Measurements from ENCODE around the gene IDH3G. TPM values are rescaled to one million over a fixed set of nuclear protein-coding genes. Genes with fewer than 3 reads are reported as not detected.

The IDH3G gene
- total RNA-seq, 1 donor from 2014 or later: 17.1 TPM

DNA sequence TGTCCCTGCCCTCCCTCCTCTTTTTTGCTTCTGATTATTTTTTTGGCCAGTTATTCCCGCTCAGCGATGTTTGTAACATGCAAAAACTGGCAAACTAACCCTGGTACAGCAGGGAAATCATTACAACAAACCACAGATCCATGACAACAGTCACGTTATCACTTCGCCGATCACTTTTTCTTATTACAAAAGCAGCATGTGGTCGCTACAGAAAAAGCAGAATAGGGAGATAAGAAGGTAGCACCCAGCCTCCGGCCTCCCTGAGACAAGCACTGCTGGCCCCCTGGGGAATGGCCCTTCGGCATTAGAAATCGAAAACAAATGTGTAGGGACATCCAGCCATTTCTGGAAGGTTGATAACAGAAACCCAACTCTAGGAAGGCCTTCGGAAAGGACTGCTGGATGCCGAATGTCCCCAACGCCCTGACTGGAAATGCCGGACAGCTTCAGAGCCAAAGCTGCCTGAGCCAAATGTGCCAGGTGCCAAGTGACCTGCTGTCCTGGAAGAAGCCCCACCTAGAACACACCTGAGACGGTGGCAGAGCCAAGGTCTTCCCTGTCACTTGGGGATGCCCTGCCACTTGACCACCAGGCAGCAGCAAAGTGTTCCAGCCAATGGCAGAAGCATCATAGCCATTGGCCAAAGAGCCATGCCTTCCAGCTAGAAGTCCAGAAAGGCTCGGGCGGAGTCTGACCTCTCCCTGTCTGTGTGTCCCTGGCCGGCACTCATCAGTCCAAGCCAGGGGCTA lies 2.9 kb downstream of the IDH3G start:
- no peak for DNase-seq (ENCODE audit: low spot score)

DNA sequence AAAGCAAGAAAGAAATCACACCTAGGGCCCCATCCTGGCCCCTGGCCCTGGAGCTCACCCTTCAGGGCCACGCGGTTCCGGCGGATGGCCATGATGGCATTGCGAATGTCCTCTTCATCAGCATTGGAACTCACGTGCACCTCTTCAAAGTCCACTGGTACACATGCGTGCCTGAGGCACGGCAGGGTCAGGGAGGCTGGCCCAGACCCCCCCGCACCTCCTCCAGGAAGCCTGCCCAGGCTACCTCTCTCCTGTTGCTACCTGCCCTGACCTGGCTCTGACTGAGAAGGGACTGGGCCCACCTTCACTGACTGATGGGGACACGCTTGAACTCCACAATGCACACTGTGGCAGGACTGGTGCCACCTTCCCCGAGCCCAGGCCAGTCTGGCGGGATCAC lies 4.5 kb downstream of the IDH3G start:
- no peak for DNase-seq (ENCODE audit: low spot score)

DNA sequence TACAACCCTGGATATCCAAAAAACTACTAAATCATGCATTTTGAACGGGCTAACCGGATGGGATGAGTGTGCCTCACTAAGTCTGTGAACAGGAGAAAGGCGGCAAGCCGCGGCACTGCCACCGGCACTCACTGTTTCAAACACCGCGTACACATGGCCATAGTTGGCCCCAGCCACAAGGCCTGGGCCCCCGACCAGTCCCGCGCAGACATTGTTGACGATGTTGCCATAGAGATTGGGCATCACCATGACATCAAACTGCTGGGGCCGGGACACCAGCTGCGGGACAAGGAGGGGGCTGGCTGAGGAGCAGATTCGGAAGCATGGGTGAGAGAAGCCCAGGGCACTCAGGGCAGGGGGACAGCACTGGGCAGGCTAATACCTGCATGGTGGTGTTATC lies 7.5 kb downstream of the IDH3G start:
- DNase-seq (ENCODE audit: low spot score): no peak

DNA sequence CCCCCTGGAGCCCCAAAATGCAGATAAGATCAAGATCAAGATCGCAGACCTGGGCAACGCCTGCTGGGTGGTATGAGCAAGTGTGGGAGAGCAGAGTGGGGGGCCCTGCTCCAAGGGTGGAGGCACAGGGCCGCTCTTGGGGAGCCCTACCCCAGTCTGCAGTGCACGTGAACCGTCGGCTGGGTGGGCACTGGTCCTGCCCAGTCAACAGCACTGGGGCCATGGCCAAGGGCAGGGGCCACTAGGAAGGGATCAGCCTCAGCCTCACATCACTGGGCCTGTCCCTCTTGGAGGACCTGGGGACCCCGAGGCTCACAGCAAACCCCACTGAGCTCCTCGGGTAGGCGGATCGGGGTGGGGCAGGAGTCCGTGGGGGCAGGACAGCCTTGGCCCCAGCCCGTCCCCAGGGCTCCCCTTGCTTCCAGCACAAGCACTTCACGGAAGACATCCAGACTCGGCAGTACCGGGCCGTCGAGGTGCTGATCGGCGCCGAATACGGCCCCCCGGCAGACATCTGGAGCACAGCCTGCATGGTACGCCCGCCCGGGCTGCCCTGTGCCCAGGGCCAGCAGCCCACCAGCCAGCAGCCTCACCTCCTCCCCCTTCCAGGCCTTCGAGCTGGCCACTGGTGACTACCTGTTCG lies 9.7 kb downstream of the IDH3G start:
- no peak for DNase-seq (ENCODE audit: low spot score)

DNA sequence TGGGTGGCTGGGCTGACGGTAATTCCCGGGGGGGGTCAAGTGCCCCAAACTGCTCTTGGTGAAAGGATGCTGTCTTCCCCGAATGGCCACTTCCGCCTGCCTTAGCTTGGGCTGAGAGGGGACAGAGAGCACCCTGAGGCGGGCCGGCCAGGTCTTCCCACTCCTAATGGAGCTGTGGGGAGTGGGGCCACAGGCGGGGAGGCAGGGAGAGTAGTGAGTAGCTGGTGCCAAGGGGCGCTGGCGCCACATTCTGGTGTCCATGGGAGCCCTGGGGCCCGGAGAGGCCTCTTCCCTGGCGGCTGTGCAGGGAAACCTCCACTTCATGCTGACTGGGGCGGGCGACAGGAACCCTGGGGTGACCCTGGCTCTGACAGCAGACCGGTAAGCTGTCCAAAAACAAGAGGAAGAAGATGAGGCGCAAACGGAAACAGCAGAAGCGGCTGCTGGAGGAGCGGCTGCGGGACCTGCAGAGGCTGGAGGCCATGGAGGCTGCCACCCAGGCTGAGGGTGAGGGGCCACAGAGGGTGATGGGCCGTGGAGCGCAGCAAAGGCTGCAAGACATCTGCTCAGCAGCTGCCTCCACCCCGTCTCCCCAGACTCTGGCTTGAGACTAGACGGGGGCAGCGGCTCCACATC lies 10.7 kb downstream of the IDH3G start:
- DNase-seq (ENCODE audit: low spot score): no peak

DNA sequence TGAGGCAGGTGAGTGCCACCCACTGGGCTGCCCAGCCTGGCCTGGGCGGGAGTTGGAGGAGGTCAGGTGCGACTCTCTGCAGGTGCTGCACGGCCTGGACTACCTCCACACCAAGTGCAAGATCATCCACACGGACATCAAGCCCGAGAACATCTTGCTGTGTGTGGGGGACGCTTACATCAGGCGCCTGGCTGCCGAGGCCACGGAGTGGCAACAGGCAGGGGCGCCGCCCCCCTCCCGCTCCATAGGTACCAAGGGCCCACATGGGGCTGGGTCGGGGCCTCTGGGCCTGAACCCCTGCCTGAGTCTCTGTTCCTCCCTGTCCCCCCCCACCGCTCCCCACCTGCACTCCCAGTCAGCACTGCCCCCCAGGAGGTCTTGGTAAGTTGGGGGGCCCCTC lies 11.3 kb downstream of the IDH3G start:
- DNase-seq (ENCODE audit: low spot score): no peak

DNA sequence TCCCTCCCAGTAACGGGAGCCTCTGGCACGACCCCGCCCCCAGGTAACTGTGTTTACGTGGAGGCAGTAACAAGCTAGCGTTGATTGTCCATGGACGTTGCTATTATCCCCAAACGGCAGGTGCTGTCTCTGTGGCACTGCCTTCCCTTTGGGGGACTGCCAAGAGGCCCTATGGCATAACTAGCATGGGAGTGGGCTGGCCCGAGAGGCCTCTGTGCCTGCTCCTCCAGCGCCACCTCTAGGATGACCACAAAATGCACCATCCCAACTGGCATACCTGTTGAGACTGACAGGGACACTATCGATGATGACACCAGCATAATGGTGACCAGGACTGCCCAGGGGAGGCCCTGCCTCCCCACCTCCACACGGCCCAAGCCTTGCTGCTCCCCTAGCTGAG lies 11.9 kb downstream of the IDH3G start:
- no peak for DNase-seq (ENCODE audit: low spot score)

DNA sequence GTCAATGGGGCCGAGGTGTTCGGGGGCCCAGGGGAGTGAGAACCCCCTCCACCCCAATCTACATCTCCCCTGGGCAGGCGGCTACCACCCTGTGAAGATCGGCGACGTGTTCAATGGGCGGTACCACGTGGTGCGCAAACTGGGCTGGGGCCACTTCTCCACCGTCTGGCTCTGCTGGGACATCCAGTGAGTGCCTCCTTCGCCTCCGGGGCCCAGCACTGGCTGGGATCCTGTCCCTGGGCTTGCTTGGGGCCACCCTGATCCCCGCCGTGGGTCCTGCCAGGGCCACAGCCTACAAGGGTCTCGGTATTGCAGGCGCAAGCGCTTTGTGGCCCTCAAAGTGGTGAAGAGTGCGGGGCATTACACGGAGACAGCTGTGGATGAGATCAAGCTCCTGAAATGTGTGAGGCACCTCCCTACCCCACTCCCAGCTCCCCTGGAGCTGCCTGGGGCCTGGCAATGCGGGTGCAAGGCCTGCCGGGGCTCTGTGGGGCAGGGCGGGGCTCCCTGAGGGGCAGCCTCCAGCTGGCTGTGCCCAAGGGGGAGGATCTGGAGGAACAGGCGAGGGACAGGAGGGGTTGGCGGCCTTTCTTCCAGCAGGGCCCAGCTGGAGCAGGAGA lies 12.6 kb downstream of the IDH3G start:
- peak; percentile 21 for DNase-seq (ENCODE audit: low spot score)

DNA sequence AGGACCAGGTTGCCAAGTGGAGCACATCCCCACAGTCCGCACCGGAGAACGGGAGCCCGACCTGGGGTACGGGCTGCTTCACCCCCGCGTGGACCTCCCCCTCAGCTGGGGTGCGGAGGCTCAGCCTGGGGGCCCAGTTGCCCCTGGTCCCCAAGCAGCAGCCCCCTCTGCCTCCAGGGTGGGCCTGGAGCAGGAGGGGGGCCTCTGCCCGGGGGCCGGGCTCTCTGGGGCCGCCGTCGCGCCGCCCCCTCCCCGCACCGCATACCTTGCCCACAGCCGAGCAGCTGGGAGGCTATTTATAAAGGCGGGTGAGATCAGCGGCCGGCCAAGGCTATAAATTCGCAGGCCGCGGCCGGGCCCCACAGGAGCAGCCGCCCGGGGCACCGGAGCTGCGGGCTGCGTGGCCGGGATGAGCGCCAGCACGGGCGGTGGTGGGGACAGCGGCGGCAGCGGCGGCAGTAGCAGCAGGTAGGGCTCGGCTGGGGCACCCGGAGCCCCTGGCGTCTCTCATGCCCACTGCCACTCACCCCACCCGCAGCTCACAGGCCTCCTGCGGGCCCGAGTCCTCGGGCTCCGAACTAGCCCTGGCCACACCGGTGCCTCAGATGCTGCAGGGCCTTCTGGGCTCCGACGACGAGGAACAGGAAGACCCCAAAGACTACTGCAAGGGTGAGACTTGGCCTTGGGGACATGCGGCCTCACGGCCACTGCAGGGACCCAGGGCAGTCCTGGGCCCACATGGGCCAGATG lies 13.3 kb downstream of the IDH3G start, which contains the start of gene SRPK3:
Gene SRPK3, plus strand, starts transcription at position 364 of the 750 bp plus-strand sequence. Its CDS starts 46 bp downstream, at position 410.
- peak; percentile 40 for DNase-seq (ENCODE audit: low spot score)

DNA sequence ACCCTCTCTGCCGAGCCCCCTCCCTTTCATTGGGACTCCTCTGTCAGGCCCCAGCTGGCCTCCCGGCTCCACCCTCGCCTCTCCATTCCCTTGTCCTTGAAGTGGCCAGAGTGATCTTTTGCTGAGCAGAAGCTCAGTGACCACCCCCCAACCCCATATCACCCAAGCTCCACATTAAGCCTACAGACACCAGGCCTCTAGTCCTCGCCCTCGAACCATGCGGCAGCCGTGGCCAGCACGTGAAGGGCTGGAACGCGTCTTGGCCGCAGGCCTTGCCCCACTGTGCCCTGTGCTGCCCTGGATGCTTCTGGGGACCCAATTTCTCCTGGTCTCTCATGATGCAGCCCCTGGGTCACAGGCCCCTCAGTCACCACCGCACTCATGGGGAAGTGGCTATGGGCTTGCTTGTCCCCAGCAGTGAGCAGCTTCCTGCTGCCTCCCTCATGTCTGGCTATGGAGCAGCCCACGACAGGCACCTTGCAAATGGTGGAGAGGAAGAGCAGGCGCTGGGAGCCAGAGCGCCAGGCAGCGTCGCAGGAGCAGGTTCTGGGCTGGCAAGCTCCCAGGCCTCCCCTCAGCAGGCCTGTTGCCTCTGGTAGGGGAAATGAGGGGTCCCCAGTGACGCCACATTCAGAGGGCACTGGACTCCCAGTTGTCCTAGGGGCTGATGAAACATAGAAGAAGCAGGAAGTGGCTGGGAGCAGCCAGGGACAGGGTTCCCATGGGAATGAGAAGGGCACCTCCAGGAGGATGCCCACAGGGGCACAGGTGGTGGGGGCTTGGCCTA lies 14.1 kb downstream of the IDH3G start:
- DNase-seq (ENCODE audit: low spot score): no peak

DNA sequence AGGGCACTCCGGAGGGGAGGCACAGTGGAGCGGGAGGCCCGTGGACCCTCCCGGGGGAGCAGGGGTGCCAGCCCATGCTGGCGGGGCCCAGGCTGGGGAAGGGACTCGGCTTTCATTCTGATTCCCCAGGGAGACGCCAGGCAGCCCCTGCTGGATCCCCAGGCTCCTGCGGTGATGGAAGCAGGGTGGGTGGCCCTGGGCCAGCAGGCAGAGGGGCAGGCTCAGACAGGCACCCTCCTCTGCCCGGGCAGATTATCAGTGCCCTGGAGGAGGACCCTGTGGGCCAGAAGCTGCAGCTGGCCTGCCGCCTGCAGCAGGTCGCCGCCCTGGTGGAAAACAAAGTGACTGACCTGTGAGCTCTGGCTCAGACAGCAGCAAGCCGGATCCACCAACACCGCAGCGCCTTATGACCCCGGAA lies 15.5 kb downstream of the IDH3G start:
- DNase-seq (ENCODE audit: low spot score): no peak

DNA sequence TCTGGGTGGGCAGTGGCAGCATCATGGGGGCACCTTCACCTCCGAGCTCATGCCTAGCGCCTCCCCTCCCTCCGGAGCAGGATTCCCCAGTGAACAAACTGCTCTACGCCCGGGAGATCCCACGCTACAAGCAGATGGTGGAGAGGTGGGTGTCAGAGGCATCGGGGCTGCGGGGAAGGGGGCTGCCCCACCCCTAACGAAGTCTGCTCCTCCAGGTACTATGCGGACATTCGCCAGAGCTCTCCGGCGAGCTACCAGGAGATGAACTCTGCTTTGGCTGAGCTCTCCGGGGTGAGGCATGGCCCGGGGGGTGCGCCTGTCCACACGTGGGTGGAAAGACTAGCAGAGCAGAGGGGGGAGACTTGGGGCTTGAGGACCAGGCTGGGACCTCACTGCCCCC lies 16.0 kb downstream of the IDH3G start:
- DNase-seq (ENCODE audit: low spot score): no peak

DNA sequence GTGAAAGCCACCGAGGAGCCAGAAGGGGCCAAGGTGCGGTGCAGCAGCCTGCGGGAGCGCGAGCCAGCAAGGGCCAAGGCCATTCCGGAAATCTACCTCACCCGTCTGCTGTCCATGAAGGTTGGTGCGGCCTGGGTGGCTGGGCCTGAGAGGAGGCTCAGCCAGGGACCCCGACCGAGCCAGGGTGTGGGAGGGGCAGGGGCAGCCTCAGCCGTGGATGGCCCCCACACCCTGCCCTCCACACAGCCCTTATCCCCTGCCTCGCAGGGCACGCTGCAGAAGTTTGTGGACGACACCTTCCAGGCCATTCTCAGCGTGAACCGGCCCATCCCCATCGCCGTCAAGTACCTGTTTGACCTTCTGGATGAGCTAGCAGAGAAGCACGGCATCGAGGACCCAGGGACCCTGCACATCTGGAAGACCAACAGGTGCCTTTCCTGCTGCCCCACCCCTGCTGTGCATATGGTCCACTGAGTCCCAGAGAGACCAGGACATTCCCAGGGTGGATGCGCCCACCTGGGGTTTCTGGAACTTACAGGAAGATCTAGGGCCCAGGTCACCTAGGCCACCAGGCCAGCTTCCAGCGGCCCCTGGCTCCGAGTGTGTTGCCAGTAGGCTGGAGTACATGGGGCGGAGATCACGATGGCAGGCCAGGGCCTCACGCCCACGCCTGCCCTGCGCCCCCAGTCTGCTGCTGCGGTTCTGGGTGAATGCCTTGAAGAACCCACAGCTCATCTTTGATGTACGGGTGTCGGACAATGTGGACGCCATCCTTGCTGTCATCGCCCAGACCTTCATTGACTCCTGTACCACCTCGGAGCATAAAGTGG lies 16.7 kb downstream of the IDH3G start:
- no peak for DNase-seq (ENCODE audit: low spot score)

DNA sequence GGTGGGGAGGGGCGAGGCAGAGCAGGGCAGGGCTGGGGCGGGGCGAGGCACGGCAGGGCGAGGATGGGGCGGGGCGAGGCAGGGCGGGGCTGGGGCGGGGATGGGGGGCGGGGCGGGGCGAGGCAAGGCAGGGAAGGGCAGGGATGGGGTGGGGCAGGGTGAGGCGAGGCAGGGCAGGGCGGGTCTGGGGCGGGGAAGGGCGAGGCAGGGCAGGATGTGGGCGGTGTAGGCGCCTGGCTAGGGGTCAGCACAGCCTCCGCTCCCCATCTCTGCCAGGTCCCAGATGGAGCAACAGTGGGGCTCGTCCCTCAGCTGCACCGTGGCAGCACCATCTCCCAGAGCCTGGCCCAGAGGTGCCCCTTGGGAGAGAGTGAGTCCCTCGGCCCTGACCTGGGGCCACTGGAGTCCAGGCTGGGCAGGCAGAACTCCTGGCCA lies 17.5 kb downstream of the IDH3G start:
- DNase-seq (ENCODE audit: low spot score): no peak

DNA sequence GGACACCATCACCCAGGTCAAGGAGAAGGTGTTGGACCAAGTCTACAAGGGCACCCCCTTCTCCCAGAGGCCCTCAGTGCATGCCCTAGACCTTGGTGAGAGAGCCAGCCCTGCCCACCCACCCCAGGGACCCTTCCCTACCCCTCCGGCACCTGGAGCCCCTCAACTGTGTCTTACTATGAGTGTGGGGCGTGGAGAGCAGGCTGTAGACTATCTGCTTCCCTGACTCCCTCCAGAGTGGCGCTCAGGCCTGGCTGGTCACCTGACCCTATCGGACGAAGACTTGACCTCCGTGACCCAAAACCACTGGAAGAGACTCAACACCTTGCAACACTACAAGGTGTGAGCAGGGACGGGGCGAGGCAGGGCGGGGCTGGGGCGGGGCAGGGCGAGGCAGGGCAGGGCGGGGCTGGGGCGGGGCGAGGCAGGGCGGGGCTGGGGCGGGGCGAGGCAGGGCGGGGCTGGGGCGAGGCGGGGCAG lies 18.0 kb downstream of the IDH3G start:
- no peak for DNase-seq (ENCODE audit: low spot score)

DNA sequence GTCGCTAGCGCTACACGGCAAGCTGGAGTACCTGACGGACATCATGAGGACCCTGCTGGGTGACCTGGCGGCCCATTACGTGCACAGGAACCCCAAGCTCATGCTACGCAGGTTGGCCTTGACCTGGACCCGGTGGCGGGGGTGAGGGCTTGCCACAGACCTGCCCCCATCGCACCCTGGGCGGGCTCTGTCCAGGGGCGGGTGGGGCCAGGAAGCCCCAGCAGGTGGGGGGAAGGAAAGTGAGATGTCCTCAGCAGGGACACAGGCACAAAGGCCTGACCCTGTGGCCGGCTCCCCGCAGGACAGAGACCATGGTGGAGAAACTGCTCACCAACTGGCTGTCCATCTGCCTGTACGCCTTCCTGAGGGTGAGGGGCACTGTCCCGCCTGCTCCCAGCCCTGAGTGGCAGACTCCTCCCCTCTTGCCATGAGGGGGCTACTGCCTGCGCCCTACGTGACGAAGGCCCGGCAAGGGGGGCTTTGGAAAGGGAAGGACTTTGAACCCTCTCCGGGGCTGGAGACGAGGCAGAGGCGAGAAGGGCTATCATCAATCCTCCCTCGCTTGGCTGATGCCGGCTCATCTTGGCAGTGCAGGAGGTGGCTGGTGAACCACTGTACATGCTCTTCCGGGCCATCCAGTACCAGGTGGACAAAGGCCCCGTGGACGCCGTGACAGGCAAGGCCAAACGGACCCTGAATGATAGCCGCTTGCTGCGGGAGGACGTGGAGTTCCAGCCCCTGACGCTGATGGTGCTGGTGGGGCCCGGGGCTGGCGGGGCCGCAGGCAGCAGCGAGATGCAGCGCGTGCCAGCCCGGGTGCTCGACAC lies 18.7 kb downstream of the IDH3G start:
- DNase-seq (ENCODE audit: low spot score): no peak

DNA sequence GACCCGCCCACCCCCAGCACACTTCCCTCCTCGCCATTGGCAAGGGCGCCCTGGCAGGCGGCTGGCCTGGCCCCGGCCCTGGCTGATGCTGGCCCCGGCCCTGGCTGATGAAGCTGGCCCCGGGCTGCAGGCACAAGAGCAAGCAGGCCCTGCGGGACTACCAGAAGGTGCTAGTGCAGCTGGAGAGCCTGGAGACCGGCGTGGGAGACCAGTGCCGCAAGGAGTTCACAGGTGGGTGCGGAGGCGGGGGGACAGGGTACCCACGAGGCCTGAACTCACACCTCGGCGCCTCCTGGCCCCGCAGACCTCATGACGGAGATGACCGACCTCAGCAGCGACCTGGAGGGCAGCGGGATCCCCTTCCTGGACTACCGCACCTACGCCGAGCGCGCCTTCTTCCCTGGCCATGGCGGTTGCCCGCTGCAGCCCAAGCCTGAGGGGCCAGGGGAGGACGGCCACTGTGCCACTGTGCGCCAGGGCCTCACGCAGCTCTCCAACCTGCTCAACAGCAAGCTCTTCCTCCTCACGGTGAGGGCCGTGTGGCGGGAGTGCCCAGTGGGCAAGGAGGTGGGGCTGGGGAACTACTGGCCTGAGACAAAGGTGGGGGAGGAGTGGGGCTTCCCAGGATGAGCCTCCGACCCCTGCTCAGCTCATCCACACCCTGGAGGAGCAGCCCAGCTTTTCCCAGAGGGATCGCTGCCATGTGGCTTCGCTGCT lies 19.4 kb downstream of the IDH3G start:
- no peak for DNase-seq (ENCODE audit: low spot score)
